K562 (cell line): ENCODE measurements around the gene NECTIN4. TPM values are rescaled to one million over a fixed set of nuclear protein-coding genes. Genes with fewer than 3 reads are reported as not detected.

Source experiments
- BRF1 ChIP-seq: IDR thresholded peaks from 3 replicates; pipeline ENCODE4 v1.6.1; 2011; ENCODE audit warnings: borderline replicate concordance, mild to moderate bottlenecking; ENCODE audit not compliant: insufficient read length; ENCODE audit errors: extremely low read depth
- CTCF ChIP-seq, 3 experiments: IDR thresholded peaks in 2 of 3; conservative IDR thresholded peaks in 1 of 3; 2 replicates each; pipeline ENCODE4 v1.5.1; 2011 to 2012; ENCODE audit warnings: low read length in 3 of 3, mild to moderate bottlenecking in 3 of 3, control low read depth in 2 of 3, improper control_type of control experiment in 1 of 3, inconsistent platforms in 1 of 3, low read depth in 1 of 3, mixed read lengths in 1 of 3, moderate library complexity in 1 of 3; ENCODE audit not compliant: insufficient read depth in 2 of 3
- ERF ChIP-seq: fragments of 450-650 bp; formaldehyde crosslinking; IDR thresholded peaks from 2 replicates; pipeline ENCODE4 v1.4.0; 2020; ENCODE audit warnings: mild to moderate bottlenecking, mixed read lengths
- GTF2F1 ChIP-seq: IDR thresholded peaks from 2 replicates; pipeline ENCODE4 v1.6.1; 2011; ENCODE audit warnings: low read depth, low read length, improper control_type of control experiment
- HMGN3 ChIP-seq: IDR thresholded peaks from 2 replicates; pipeline ENCODE4 v1.6.1; 2011; ENCODE audit warnings: borderline replicate concordance, low read depth, mild to moderate bottlenecking, mixed read lengths, low read length; ENCODE audit not compliant: insufficient read length; ENCODE audit errors: extremely low read depth
- HNRNPUL1 ChIP-seq: fragments of 200-400 bp; formaldehyde crosslinking; IDR thresholded peaks from 2 replicates; pipeline ENCODE4 v1.6.1; 2017; ENCODE audit warnings: low read length
- HSF4 ChIP-seq: fragments of 250-450 bp; sonication (Bioruptor Pico); IDR thresholded peaks from 2 replicates; pipeline ENCODE4 v2.1.2; 2022; ENCODE audit warnings: mild to moderate bottlenecking, moderate library complexity, borderline replicate concordance
- PREB ChIP-seq: sonication (generic); formaldehyde crosslinking; IDR thresholded peaks from 2 replicates; pipeline ENCODE4 v1.8.1; 2023; ENCODE audit warnings: mild to moderate bottlenecking, missing genetic modification reagents
- PRMT5 ChIP-seq: sonication (generic); formaldehyde crosslinking; IDR thresholded peaks from 2 replicates; pipeline ENCODE4 v1.5.0; 2020; ENCODE audit warnings: missing genetic modification reagents
- RAD21 ChIP-seq, 2 experiments: fragments of 250-450 bp in 1 of 2; fragments of 450-650 bp in 1 of 2; sonication (Bioruptor Pico) in 1 of 2; formaldehyde crosslinking in 1 of 2; IDR thresholded peaks in 1 of 2; conservative IDR thresholded peaks in 1 of 2; 2 replicates each; pipeline versions ENCODE4 v1.4.0 to v1.8.0; 2020 to 2022; ENCODE audit warnings: mild to moderate bottlenecking in 2 of 2, moderate library complexity in 1 of 2
- SMAD4 ChIP-seq: fragments of 250-450 bp; sonication (Bioruptor Pico); conservative IDR thresholded peaks from 2 replicates; pipeline ENCODE4 v1.8.0; 2021; ENCODE audit warnings: inconsistent platforms, mild to moderate bottlenecking, moderate library complexity
- SP1 ChIP-seq: sonication (generic); formaldehyde crosslinking; IDR thresholded peaks from 2 replicates; pipeline ENCODE4 v1.8.1; 2022; ENCODE audit warnings: mild to moderate bottlenecking, missing genetic modification reagents
- SRSF7 ChIP-seq: fragments of 200-400 bp; formaldehyde crosslinking; optimal IDR thresholded peaks from 2 replicates; pipeline ENCODE3; 2017; ENCODE audit warnings: mild to moderate bottlenecking, low read depth, low read length
- ZNF140 ChIP-seq: fragments of 250-450 bp; sonication (Bioruptor Pico); IDR thresholded peaks from 2 replicates; pipeline ENCODE4 v1.8.0; 2021; ENCODE audit warnings: moderate library complexity, mild to moderate bottlenecking, inconsistent platforms
- ZNF436 ChIP-seq: fragments of 250-450, 450-650 bp; sonication (Bioruptor Pico); formaldehyde crosslinking; IDR thresholded peaks from 2 replicates; pipeline ENCODE4 v1.7.0; 2020; ENCODE audit warnings: mild to moderate bottlenecking
- ZNF445 ChIP-seq: fragments of 250-450 bp; sonication (Bioruptor Pico); IDR thresholded peaks from 2 replicates; pipeline ENCODE4 v1.4.0; 2020; ENCODE audit warnings: low read depth, mild to moderate bottlenecking, moderate library complexity
- ZNF76 ChIP-seq: fragments of 250-450 bp; sonication (Bioruptor Pico); IDR thresholded peaks from 2 replicates; pipeline ENCODE4 v1.4.0; 2020; ENCODE audit warnings: mild to moderate bottlenecking, moderate library complexity, borderline replicate concordance
- ZNF830 ChIP-seq: fragments of 250-450 bp; sonication (Bioruptor Pico); IDR thresholded peaks from 2 replicates; pipeline ENCODE4 v1.5.0; 2021; ENCODE audit warnings: mild to moderate bottlenecking
- polyA plus RNA-seq, 8 experiments: library from polyadenylated mRNA; depleted of rRNA in 4 of 8; stranded (reverse) in 5 of 8; unstranded in 3 of 8; fragments of >200 nt; fragmentation: Nextera tagmentation in 2 of 8; fragmentation: Illumina TruSeq in 1 of 8; extraction: Ambion mirVana in 2 of 8; extraction: Trizol in 1 of 8; gene quantifications; 2 replicates each; pipeline versions ENCODE4 v1.2.1 to v1.2.3, GENCODE V29; 2011 to 2014; ENCODE audit warnings: inconsistent platforms in 1 of 8, missing spikeins in 1 of 8
- total RNA-seq, 7 experiments: library from RNA; depleted of rRNA in 6 of 7; stranded (reverse); fragments of >200 nt in 6 of 7; fragmentation: Illumina TruSeq in 2 of 7; extraction: Trizol in 2 of 7; gene quantifications; 2 replicates each; pipeline versions ENCODE4 v1.2.1 to v1.2.3, GENCODE V29; 2011 to 2021; ENCODE audit warnings: low replicate concordance in 1 of 7
- TF ChIP-seq, protein P1 (sequence below): fragments of 250-450 bp; sonication (Bioruptor Pico); IDR thresholded peaks from 2 replicates; pipeline ENCODE4 v1.5.0; 2020; ENCODE audit warnings: mild to moderate bottlenecking, borderline replicate concordance

The NECTIN4 gene
- total and polyA plus RNA-seq, 9 of the 15 experiments (the other 6 are each of a cell fraction or from before 2014, with no cell fraction given): 0.01 to 0.09 TPM; not detected in 7

DNA sequence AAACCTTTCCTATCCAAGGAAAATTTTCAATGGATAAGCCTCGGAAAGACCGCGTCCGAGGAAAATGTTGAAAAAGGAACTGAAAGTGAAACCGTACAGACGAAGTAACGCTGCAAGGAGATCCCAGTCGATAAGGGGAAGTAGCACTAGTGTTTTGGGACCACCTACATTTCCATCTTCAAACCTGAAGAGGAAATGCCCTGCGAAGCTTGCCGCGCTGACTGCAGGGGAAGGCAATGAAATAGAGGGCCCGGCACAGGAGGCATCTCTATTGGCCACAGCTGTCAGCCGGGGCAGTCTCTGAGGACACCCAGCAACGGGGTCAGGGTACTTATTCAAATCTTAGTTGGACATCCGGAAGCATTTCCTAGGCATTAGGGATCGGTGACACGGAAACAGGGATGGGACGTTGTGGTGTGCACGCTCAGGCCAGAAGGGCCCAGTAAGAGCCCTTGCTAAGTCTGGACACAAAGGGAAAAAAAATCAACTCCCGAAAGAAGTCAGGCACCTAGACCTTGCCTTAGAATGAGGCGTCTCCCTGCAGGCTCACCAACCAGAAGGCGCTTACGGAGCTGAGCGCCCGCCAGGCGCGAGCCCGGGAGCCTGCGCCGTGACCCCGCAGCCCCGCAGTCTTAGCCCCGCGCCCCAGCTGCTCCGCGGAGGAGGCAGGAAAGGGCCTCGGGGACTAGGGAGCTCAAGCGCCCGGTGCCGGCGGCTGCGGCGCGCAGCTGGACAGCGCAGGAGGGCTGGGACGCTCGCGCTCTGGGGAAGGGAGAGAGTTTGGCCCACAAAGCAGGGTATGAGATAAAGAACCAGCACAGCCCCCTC, 44.2 kb downstream of the NECTIN4 start (continued):
- no peak for TF ChIP-seq ZNF436
- TF ChIP-seq ZNF830 (CRISPR knock-in tag): no peak
- TF ChIP-seq HMGN3: peak; percentile 68
- 0 out of 2 replicates have a peak, but pooled peaks have one; percentile 12 for TF ChIP-seq SMAD4 (CRISPR knock-in tag)
- TF ChIP-seq ZNF76 (CRISPR knock-in tag): no peak
- peak; percentile 15; the same call in 1 of the 2 replicates for TF ChIP-seq ERF
- no peak for TF ChIP-seq CTCF (IDR thresholded peaks at IDR 0.05 in 2 of 3, conservative IDR thresholded peaks at IDR 0.05 in 1 of 3; ENCODE audit: insufficient read depth in 2 of 3, low read depth in 1 of 3, low read length in 3 of 3)
- TF ChIP-seq, protein P1, sequence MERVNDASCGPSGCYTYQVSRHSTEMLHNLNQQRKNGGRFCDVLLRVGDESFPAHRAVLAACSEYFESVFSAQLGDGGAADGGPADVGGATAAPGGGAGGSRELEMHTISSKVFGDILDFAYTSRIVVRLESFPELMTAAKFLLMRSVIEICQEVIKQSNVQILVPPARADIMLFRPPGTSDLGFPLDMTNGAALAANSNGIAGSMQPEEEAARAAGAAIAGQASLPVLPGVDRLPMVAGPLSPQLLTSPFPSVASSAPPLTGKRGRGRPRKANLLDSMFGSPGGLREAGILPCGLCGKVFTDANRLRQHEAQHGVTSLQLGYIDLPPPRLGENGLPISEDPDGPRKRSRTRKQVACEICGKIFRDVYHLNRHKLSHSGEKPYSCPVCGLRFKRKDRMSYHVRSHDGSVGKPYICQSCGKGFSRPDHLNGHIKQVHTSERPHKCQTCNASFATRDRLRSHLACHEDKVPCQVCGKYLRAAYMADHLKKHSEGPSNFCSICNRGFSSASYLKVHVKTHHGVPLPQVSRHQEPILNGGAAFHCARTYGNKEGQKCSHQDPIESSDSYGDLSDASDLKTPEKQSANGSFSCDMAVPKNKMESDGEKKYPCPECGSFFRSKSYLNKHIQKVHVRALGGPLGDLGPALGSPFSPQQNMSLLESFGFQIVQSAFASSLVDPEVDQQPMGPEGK: no peak
- no peak for TF ChIP-seq HSF4 (CRISPR knock-in tag)
- TF ChIP-seq HNRNPUL1: no peak
- peak; percentile 38; the same call in 1 of the 2 replicates for TF ChIP-seq PRMT5 (CRISPR knock-in tag)
- no peak for TF ChIP-seq ZNF140 (CRISPR knock-in tag)
- no peak for TF ChIP-seq SP1
- TF ChIP-seq BRF1: no peak
- TF ChIP-seq SRSF7: no peak
- TF ChIP-seq PREB (CRISPR knock-in tag): 0 out of 2 replicates have a peak, but pooled peaks have one; percentile 83
- TF ChIP-seq GTF2F1: no peak
- no peak for TF ChIP-seq RAD21 (CRISPR knock-in tag; conservative IDR thresholded peaks at IDR 0.05 in 1 of 2, IDR thresholded peaks at IDR 0.05 in 1 of 2)
- TF ChIP-seq ZNF445 (CRISPR knock-in tag): no peak
